Measurements from ENCODE around the gene OR13C8. TPM values are rescaled to one million over a fixed set of nuclear protein-coding genes. Genes with fewer than 3 reads are reported as not detected.

The OR13C8 gene
- total RNA-seq, 1 experiment from 2014 or later, result not detected

- in situ Hi-C loops (cut with HindIII; ENCODE audit: low pct_unique_long_range_greater_than_20kb, low sequenced_read_pairs), result no loop called here
- no peaks in the 10 kb centered on the region for H3K36me3 ChIP-seq (ENCODE audit: control insufficient read depth, insufficient read depth, low read length)
- BruUV-seq (replicated peaks), result no TSS peak
- CTCF ChIA-PET, result no interaction called here
- intact Hi-C loops (cut with micrococcal nuclease; ENCODE audit: unreplicated experiment), result no loop called here
- POLR2A ChIA-PET, result no interaction called here
- no peak within 1 kb of the TSS for H3K27ac ChIP-seq (ENCODE audit: low read length)
- TF ChIP-seq TCF7L2 (IDR thresholded peaks at IDR 0.05; ENCODE audit: low read depth, low read length) (no peak), SIN3A (IDR thresholded peaks at IDR 0.05; ENCODE audit: borderline replicate concordance, insufficient read depth, low read depth, low read length) (no peak), CTCF (IDR thresholded peaks at IDR 0.05) (no peak), POLR2AphosphoS5 (IDR thresholded peaks at IDR 0.05; ENCODE audit: low read depth, low read length) (no peak), REST (IDR thresholded peaks at IDR 0.05; ENCODE audit: insufficient read depth in 1 of 2, low read depth in 2 of 2, low read length in 1 of 2) (no peak)
- no peak for ATAC-seq
- H3K4me1 ChIP-seq (ENCODE audit: control insufficient read depth, insufficient read depth, low read length), result no peaks in the 10 kb centered on the region
- no peak for DNase-seq (ENCODE audit: low read depth, low spot score)
- H3K27me3 ChIP-seq (ENCODE audit: control insufficient read depth, insufficient read depth, low read length), result no peaks in the 10 kb centered on the region
- H3K9me3 ChIP-seq (ENCODE audit: control insufficient read depth, insufficient read depth, low read depth, low read length), result no peaks in the 10 kb centered on the region
- H3K4me3 ChIP-seq (ENCODE audit: low read depth in 2 of 2, low read length in 2 of 2), result no peak within 1 kb of the TSS
Measured at GRCh38 chr9:104536756-104537155, 32.2 kb upstream of the OR13C8 start, which contains the start of gene OR13C3. TSS of gene OR13C3 (minus strand) at chr9:104536856. CDS start at chr9:104536723, 133 bp downstream.

GRCh38 chr9:104539275-104539674, 29.7 kb upstream of the OR13C8 start:
- intact Hi-C loops (cut with micrococcal nuclease; ENCODE audit: unreplicated experiment), result no loop called here
- CTCF ChIA-PET, result no interaction called here
- no peak overlapping the region for H3K27ac ChIP-seq (ENCODE audit: low read length)
- no peaks in the 10 kb centered on the region for H3K27me3 ChIP-seq (ENCODE audit: control insufficient read depth, insufficient read depth, low read length)
- no TSS peak for BruUV-seq (replicated peaks)
- no peak overlapping the region for H3K4me3 ChIP-seq (ENCODE audit: low read depth in 2 of 2, low read length in 2 of 2)
- H3K9me3 ChIP-seq (ENCODE audit: control insufficient read depth, insufficient read depth, low read depth, low read length), result no peaks in the 10 kb centered on the region
- H3K36me3 ChIP-seq (ENCODE audit: control insufficient read depth, insufficient read depth, low read length), result no peaks in the 10 kb centered on the region
- ATAC-seq (no peak), DNase-seq (ENCODE audit: low read depth, low spot score) (no peak)
- POLR2A ChIA-PET, result no interaction called here
- TF ChIP-seq POLR2AphosphoS5 (IDR thresholded peaks at IDR 0.05; ENCODE audit: low read depth, low read length) (no peak), CTCF (IDR thresholded peaks at IDR 0.05) (no peak), REST (IDR thresholded peaks at IDR 0.05; ENCODE audit: insufficient read depth in 1 of 2, low read depth in 2 of 2, low read length in 1 of 2) (no peak), TCF7L2 (IDR thresholded peaks at IDR 0.05; ENCODE audit: low read depth, low read length) (no peak), SIN3A (IDR thresholded peaks at IDR 0.05; ENCODE audit: borderline replicate concordance, insufficient read depth, low read depth, low read length) (no peak)
- no peaks in the 10 kb centered on the region for H3K4me1 ChIP-seq (ENCODE audit: control insufficient read depth, insufficient read depth, low read length)
- in situ Hi-C loops (cut with HindIII; ENCODE audit: low pct_unique_long_range_greater_than_20kb, low sequenced_read_pairs), result no loop called here
